ENCODE data around the gene UCK1.

- TF ChIP-seq CTCF (conservative IDR thresholded peaks at IDR 0.05) = no peak
- no peak for TF ChIP-seq ZFX (IDR thresholded peaks at IDR 0.05)
Observed at GRCh38 chr9:131484560-131485185, 46.4 kb downstream of the UCK1 start.
